ENCODE results near the gene PDZRN3. TPM values are rescaled to one million over a fixed set of nuclear protein-coding genes. Genes with fewer than 3 reads are reported as not detected.

PDZRN3 gene
- total and polyA plus RNA-seq, 2 experiments from 2014 or later = 7.5 to 14.0 TPM

DNA sequence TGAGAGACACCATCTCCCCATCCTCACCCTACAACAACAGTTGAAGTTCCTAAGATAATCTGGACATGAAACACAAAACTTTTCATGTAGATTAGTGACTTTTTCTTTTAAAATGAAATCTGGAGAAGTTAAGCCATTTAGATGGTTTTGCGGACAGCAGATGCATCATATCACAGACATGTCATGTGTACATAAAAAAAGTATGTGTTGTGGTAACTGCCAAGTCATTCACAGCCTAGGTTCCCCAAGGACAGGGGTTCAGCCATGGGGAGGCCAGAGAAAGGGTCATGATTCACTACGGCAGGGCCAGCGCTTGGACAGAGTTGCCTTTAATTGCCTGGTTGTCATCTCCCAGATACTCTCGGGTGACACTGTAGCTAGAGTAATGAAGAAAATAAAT lies 163.2 kb downstream of the PDZRN3 start (continued):
- TF ChIP-seq, protein P1, sequence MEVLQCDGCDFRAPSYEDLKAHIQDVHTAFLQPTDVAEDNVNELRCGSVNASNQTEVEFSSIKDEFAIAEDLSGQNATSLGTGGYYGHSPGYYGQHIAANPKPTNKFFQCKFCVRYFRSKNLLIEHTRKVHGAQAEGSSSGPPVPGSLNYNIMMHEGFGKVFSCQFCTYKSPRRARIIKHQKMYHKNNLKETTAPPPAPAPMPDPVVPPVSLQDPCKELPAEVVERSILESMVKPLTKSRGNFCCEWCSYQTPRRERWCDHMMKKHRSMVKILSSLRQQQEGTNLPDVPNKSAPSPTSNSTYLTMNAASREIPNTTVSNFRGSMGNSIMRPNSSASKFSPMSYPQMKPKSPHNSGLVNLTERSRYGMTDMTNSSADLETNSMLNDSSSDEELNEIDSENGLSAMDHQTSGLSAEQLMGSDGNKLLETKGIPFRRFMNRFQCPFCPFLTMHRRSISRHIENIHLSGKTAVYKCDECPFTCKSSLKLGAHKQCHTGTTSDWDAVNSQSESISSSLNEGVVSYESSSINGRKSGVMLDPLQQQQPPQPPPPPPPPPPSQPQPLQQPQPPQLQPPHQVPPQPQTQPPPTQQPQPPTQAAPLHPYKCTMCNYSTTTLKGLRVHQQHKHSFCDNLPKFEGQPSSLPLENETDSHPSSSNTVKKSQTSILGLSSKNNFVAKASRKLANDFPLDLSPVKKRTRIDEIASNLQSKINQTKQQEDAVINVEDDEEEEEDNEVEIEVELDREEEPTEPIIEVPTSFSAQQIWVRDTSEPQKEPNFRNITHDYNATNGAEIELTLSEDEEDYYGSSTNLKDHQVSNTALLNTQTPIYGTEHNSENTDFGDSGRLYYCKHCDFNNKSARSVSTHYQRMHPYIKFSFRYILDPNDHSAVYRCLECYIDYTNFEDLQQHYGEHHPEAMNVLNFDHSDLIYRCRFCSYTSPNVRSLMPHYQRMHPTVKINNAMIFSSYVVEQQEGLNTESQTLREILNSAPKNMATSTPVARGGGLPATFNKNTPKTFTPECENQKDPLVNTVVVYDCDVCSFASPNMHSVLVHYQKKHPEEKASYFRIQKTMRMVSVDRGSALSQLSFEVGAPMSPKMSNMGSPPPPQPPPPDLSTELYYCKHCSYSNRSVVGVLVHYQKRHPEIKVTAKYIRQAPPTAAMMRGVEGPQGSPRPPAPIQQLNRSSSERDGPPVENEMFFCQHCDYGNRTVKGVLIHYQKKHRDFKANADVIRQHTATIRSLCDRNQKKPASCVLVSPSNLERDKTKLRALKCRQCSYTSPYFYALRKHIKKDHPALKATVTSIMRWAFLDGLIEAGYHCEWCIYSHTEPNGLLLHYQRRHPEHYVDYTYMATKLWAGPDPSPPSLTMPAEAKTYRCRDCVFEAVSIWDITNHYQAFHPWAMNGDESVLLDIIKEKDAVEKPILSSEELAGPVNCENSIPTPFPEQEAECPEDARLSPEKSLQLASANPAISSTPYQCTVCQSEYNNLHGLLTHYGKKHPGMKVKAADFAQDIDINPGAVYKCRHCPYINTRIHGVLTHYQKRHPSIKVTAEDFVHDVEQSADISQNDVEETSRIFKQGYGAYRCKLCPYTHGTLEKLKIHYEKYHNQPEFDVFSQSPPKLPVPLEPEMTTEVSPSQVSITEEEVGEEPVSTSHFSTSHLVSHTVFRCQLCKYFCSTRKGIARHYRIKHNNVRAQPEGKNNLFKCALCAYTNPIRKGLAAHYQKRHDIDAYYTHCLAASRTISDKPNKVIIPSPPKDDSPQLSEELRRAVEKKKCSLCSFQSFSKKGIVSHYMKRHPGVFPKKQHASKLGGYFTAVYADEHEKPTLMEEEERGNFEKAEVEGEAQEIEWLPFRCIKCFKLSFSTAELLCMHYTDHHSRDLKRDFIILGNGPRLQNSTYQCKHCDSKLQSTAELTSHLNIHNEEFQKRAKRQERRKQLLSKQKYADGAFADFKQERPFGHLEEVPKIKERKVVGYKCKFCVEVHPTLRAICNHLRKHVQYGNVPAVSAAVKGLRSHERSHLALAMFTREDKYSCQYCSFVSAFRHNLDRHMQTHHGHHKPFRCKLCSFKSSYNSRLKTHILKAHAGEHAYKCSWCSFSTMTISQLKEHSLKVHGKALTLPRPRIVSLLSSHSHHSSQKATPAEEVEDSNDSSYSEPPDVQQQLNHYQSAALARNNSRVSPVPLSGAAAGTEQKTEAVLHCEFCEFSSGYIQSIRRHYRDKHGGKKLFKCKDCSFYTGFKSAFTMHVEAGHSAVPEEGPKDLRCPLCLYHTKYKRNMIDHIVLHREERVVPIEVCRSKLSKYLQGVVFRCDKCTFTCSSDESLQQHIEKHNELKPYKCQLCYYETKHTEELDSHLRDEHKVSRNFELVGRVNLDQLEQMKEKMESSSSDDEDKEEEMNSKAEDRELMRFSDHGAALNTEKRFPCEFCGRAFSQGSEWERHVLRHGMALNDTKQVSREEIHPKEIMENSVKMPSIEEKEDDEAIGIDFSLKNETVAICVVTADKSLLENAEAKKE (CRISPR knock-in tag; IDR thresholded peaks at IDR 0.05) = no peak
- TF ChIP-seq, protein P2, sequence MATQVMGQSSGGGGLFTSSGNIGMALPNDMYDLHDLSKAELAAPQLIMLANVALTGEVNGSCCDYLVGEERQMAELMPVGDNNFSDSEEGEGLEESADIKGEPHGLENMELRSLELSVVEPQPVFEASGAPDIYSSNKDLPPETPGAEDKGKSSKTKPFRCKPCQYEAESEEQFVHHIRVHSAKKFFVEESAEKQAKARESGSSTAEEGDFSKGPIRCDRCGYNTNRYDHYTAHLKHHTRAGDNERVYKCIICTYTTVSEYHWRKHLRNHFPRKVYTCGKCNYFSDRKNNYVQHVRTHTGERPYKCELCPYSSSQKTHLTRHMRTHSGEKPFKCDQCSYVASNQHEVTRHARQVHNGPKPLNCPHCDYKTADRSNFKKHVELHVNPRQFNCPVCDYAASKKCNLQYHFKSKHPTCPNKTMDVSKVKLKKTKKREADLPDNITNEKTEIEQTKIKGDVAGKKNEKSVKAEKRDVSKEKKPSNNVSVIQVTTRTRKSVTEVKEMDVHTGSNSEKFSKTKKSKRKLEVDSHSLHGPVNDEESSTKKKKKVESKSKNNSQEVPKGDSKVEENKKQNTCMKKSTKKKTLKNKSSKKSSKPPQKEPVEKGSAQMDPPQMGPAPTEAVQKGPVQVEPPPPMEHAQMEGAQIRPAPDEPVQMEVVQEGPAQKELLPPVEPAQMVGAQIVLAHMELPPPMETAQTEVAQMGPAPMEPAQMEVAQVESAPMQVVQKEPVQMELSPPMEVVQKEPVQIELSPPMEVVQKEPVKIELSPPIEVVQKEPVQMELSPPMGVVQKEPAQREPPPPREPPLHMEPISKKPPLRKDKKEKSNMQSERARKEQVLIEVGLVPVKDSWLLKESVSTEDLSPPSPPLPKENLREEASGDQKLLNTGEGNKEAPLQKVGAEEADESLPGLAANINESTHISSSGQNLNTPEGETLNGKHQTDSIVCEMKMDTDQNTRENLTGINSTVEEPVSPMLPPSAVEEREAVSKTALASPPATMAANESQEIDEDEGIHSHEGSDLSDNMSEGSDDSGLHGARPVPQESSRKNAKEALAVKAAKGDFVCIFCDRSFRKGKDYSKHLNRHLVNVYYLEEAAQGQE (IDR thresholded peaks at IDR 0.05; ENCODE audit: unreplicated experiment) = no peak
- TF ChIP-seq, protein P3, sequence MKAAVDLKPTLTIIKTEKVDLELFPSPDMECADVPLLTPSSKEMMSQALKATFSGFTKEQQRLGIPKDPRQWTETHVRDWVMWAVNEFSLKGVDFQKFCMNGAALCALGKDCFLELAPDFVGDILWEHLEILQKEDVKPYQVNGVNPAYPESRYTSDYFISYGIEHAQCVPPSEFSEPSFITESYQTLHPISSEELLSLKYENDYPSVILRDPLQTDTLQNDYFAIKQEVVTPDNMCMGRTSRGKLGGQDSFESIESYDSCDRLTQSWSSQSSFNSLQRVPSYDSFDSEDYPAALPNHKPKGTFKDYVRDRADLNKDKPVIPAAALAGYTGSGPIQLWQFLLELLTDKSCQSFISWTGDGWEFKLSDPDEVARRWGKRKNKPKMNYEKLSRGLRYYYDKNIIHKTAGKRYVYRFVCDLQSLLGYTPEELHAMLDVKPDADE (IDR thresholded peaks at IDR 0.05) = no peak
- TF ChIP-seq EZH2phosphoT487 (IDR thresholded peaks at IDR 0.05; ENCODE audit: unreplicated experiment) = no peak
